ENCODE data around the gene ADGRV1. TPM values are rescaled to one million over a fixed set of nuclear protein-coding genes. Genes with fewer than 3 reads are reported as not detected.

Gene ADGRV1
- total and polyA plus RNA-seq, 9 of the 15 experiments (the other 6 are each of a cell fraction or from before 2014, with no cell fraction given), result 21.7 to 156 (median 58.2) TPM

GRCh38 chr5:90983148-90983547, 424.6 kb downstream of the ADGRV1 start (continued):
- TF ChIP-seq CREB3L1 (IDR thresholded peaks at IDR 0.05; ENCODE audit: borderline replicate concordance, low read depth) (no peak), MEIS2 (IDR thresholded peaks at IDR 0.05; ENCODE audit: partially characterized antibody) (peak; percentile 100), STAT5A (IDR thresholded peaks at IDR 0.05; ENCODE audit: borderline replicate concordance, low read length) (peak; percentile 97), LARP7 (IDR thresholded peaks at IDR 0.05) (no peak), UBTF (IDR thresholded peaks at IDR 0.05; ENCODE audit: borderline replicate concordance in 1 of 2, low read depth in 2 of 2, low read length in 2 of 2) (no peak), SMARCB1 (IDR thresholded peaks at IDR 0.05; ENCODE audit: insufficient read length, low read depth) (no peak), TEAD4 (IDR thresholded peaks at IDR 0.05; ENCODE audit: low read length) (peak; percentile 100), TEAD4 (CRISPR knock-in tag; IDR thresholded peaks at IDR 0.05; ENCODE audit: borderline replicate concordance) (no peak), ZBTB26 (CRISPR knock-in tag; IDR thresholded peaks at IDR 0.05) (peak; percentile 95; the same call in 1 of the 2 replicates), U2AF2 (optimal IDR thresholded peaks at IDR 0.05; ENCODE audit: low read depth, low read length) (no peak), DACH1 (IDR thresholded peaks at IDR 0.05; ENCODE audit: partially characterized antibody) (peak; percentile 89), RBFOX2 (IDR thresholded peaks at IDR 0.05; ENCODE audit: low read depth, low read length) (no peak), CCAR2 (IDR thresholded peaks at IDR 0.05; ENCODE audit: low read depth, low read length) (no peak), ETV6 (IDR thresholded peaks at IDR 0.05; ENCODE audit: borderline replicate concordance in 1 of 2, low read depth in 2 of 2, low read length in 1 of 2) (peak in 1 of 2 experiments; percentile 81; a peak in 1 of 4 replicates), ETV6 (CRISPR knock-in tag; IDR thresholded peaks at IDR 0.05; ENCODE audit: borderline replicate concordance) (no peak), FOXA3 (CRISPR knock-in tag; conservative IDR thresholded peaks at IDR 0.05 in 1 of 2, IDR thresholded peaks at IDR 0.05 in 1 of 2) (peak in 1 of 2 experiments; percentile 76; a peak in 2 of 4 replicates), ARHGAP35 (IDR thresholded peaks at IDR 0.05; ENCODE audit: partially characterized antibody) (peak; percentile 95)
- TF ChIP-seq, protein P1, sequence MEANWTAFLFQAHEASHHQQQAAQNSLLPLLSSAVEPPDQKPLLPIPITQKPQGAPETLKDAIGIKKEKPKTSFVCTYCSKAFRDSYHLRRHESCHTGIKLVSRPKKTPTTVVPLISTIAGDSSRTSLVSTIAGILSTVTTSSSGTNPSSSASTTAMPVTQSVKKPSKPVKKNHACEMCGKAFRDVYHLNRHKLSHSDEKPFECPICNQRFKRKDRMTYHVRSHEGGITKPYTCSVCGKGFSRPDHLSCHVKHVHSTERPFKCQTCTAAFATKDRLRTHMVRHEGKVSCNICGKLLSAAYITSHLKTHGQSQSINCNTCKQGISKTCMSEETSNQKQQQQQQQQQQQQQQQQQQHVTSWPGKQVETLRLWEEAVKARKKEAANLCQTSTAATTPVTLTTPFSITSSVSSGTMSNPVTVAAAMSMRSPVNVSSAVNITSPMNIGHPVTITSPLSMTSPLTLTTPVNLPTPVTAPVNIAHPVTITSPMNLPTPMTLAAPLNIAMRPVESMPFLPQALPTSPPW (CRISPR knock-in tag; IDR thresholded peaks at IDR 0.05), result peak; percentile 66
- TF ChIP-seq, protein P2, sequence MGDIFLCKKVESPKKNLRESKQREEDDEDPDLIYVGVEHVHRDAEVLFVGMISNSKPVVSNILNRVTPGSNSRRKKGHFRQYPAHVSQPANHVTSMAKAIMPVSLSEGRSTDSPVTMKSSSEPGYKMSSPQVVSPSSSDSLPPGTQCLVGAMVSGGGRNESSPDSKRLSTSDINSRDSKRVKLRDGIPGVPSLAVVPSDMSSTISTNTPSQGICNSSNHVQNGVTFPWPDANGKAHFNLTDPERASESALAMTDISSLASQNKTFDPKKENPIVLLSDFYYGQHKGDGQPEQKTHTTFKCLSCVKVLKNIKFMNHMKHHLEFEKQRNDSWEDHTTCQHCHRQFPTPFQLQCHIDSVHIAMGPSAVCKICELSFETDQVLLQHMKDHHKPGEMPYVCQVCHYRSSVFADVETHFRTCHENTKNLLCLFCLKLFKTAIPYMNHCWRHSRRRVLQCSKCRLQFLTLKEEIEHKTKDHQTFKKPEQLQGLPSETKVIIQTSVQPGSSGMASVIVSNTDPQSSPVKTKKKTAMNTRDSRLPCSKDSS (IDR thresholded peaks at IDR 0.05; ENCODE audit: low read depth, partially characterized antibody), result no peak

Measured in K562 (cell line).